Fibroblast of mammary gland (primary cell): Measurements from ENCODE around the gene DCST1.
A peak's percentile ranks its signal among the peaks of the same experiment; 100 is the strongest.

Source experiments
- DNase-seq: peaks from one replicate; pipeline ENCODE4 v3.0.0-alpha.2; 2010; ENCODE audit warnings: low read depth
- H3K4me3 ChIP-seq: 2 replicates; pipeline ENCODE4 v1.5.1; 2011; ENCODE audit warnings: low read depth, mild to moderate bottlenecking, low read length, moderate library complexity; ENCODE audit not compliant: control insufficient read depth
- CTCF ChIP-seq: conservative IDR thresholded peaks from 2 replicates; pipeline ENCODE4 v1.5.1; 2011; ENCODE audit warnings: low read depth, low read length, inconsistent platforms; ENCODE audit not compliant: control insufficient read depth, insufficient read depth

The DCST1 gene

GRCh38 chr1:155018617-155019348 lies 14.8 kb upstream of the DCST1 start:
- no peak for TF ChIP-seq CTCF
- DNase-seq = peak; percentile 35
- H3K4me3 ChIP-seq = no peak overlapping the region

GRCh38 chr1:155019377-155020245 lies 14.0 kb upstream of the DCST1 start:
- no peak for TF ChIP-seq CTCF
- no peak overlapping the region for H3K4me3 ChIP-seq
- no peak for DNase-seq

- no peak for DNase-seq
- no peak for TF ChIP-seq CTCF
- H3K4me3 ChIP-seq = no peak overlapping the region
Measured at GRCh38 chr1:155022136-155022926, 11.3 kb upstream of the DCST1 start.

- DNase-seq = no peak
- H3K4me3 ChIP-seq = no peak overlapping the region
- TF ChIP-seq CTCF = no peak
Measured at GRCh38 chr1:155022927-155023236, 10.7 kb upstream of the DCST1 start.

- DNase-seq = no peak
- no peak overlapping the region for H3K4me3 ChIP-seq
- TF ChIP-seq CTCF = no peak
Measured at GRCh38 chr1:155023627-155024026, 10.0 kb upstream of the DCST1 start.

GRCh38 chr1:155024315-155024714 lies 9.3 kb upstream of the DCST1 start:
- no peak for DNase-seq
- H3K4me3 ChIP-seq = no peak overlapping the region
- no peak for TF ChIP-seq CTCF
